ENCODE results near the gene ITSN1.

Gene ITSN1

GRCh38 chr21:33892853-33893252 lies 250.6 kb downstream of the ITSN1 start:
- no peak overlapping the region for H3K27ac ChIP-seq
- TF ChIP-seq ZFX (IDR thresholded peaks at IDR 0.05; ENCODE audit: borderline replicate concordance) (no peak), CTCF (IDR thresholded peaks at IDR 0.05) (no peak)

GRCh38 chr21:33893917-33894316 lies 251.6 kb downstream of the ITSN1 start:
- H3K27ac ChIP-seq, result no peak overlapping the region
- TF ChIP-seq CTCF (IDR thresholded peaks at IDR 0.05) (no peak), ZFX (IDR thresholded peaks at IDR 0.05; ENCODE audit: borderline replicate concordance) (no peak)

DNA sequence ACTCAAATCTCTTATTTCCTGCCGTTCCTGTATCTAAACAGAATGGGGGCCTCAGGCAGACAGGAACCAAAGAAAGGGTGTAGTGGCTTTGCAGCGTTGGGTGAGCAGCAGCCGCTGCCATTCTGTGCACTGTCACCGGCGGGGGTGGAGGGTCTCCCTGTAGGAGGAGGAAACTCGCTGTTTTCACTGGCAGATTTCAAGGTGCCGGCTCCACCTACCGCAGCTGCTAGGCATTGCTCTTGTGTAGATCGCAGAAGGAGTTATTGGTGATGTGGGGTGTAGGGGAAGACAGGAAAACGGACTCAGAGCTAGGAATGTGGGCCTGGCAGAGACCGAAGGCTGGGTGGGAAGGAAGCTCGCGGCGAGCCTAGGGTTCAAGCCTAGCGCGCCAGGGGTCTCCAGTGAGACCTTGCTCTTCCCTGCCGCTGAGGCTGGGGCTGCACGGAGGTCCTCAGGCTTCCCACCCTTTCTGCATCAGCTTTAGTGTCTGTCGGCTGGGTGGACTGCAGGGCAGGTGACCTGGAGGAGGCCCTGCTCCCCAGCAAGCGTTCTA lies 252.5 kb downstream of the ITSN1 start:
- no peak for TF ChIP-seq ZFX (IDR thresholded peaks at IDR 0.05; ENCODE audit: borderline replicate concordance)
- TF ChIP-seq CTCF (IDR thresholded peaks at IDR 0.05), result peak; percentile 76
- H3K27ac ChIP-seq, result no peak overlapping the region

GRCh38 chr21:33895356-33895755 lies 253.1 kb downstream of the ITSN1 start:
- TF ChIP-seq CTCF (IDR thresholded peaks at IDR 0.05), result no peak
- no peak for TF ChIP-seq ZFX (IDR thresholded peaks at IDR 0.05; ENCODE audit: borderline replicate concordance)
- no peak overlapping the region for H3K27ac ChIP-seq

DNA sequence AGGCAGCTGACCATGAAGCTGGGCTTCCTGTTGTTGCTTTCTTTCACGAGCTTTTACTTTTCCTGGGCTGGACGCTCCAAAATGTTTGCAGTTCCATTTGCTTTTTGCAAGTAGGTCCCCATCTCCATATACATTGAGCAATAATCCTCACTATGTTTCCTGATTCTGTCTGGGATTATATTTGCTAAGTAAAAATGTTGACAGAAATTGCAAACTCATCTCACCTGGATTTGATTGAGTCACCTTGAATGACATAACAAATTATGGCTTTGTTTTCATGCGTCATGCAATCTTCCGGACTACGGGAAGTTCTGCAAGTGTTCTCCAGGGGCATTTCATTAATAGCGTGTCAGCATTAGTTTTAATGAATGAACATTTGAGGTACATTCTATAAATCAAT lies 254.4 kb downstream of the ITSN1 start:
- H3K27ac ChIP-seq, result no peak overlapping the region
- no peak for TF ChIP-seq CTCF (IDR thresholded peaks at IDR 0.05)

DNA sequence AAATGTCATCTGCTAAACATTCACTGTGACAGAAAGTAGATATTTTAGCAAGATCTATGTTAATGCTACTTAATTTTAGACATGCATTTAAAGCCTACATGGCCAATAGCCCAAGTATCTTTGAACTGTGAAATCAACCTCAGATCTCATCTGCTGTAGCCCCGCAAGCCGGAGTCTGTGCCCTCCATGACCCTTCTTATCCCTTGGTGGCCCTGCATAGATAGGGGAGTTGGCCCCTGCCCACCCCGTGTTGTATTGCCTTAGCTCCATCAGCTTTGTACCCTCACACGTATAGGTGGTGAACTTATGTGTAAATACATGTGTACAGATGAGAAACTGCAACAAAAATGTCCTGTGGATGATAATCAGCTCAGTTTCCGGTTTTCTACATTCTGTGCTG lies 254.8 kb downstream of the ITSN1 start:
- no peak overlapping the region for H3K27ac ChIP-seq
- TF ChIP-seq ZFX (IDR thresholded peaks at IDR 0.05; ENCODE audit: borderline replicate concordance) (no peak), CTCF (IDR thresholded peaks at IDR 0.05) (no peak)

GRCh38 chr21:33897739-33898138 lies 255.4 kb downstream of the ITSN1 start:
- no peak for TF ChIP-seq CTCF (IDR thresholded peaks at IDR 0.05)
- TF ChIP-seq ZFX (IDR thresholded peaks at IDR 0.05; ENCODE audit: borderline replicate concordance), result no peak
- no peak overlapping the region for H3K27ac ChIP-seq
